ENCODE results near the gene SFMBT1. TPM values are rescaled to one million over a fixed set of nuclear protein-coding genes. Genes with fewer than 3 reads are reported as not detected.

Gene SFMBT1
- total and polyA plus RNA-seq, 2 experiments from 2014 or later, result 8.5 to 18.1 TPM

GRCh38 chr3:52870471-52870870 is 175.4 kb downstream of the SFMBT1 start:
- Histone ChIP-seq H3K4me2 (no peak overlapping the region), H3K4me3 (no peak overlapping the region), H3K36me3 (replicated peaks; ENCODE audit: insufficient read depth, low read depth) (no peaks in the 10 kb centered on the region), H2AFZ (no peak overlapping the region), H4K20me1 (ENCODE audit: insufficient read depth, poor library complexity, severe bottlenecking) (no peaks in the 10 kb centered on the region), H3K9me2 (replicated peaks; ENCODE audit: insufficient read depth) (no peaks in the 10 kb centered on the region), H3K4me1 (ENCODE audit: insufficient read depth) (no peaks in the 10 kb centered on the region), H3K79me2 (peaks cover 22% of the 10 kb centered on the region), H3K27ac (no peak overlapping the region), H3K9me3 (ENCODE audit: low read depth) (no peaks in the 10 kb centered on the region), H3K27me3 (no peaks in the 10 kb centered on the region)
- TF ChIP-seq EZH2phosphoT487 (IDR thresholded peaks at IDR 0.05; ENCODE audit: low read depth, severe bottlenecking, unreplicated experiment) (no peak), EZH2 (IDR thresholded peaks at IDR 0.05; ENCODE audit: borderline replicate concordance) (no peak), CTCF (IDR thresholded peaks at IDR 0.05; ENCODE audit: poor library complexity) (no peak)
- WGBS (ENCODE audit: low lambda C conversion rate, missing lambda C conversion rate), result 98% methylated on average over 10 of the region's 10 CpGs
- DNase-seq (ENCODE audit: low spot score), result no peak

- Histone ChIP-seq H3K9me3 (ENCODE audit: low read depth) (no peaks in the 10 kb centered on the region), H3K4me1 (ENCODE audit: insufficient read depth) (no peaks in the 10 kb centered on the region), H3K36me3 (replicated peaks; ENCODE audit: insufficient read depth, low read depth) (no peaks in the 10 kb centered on the region), H4K20me1 (ENCODE audit: insufficient read depth, poor library complexity, severe bottlenecking) (no peaks in the 10 kb centered on the region), H2AFZ (no peak overlapping the region), H3K4me3 (no peak overlapping the region), H3K79me2 (no peaks in the 10 kb centered on the region), H3K4me2 (no peak overlapping the region), H3K9me2 (replicated peaks; ENCODE audit: insufficient read depth) (no peaks in the 10 kb centered on the region), H3K27me3 (no peaks in the 10 kb centered on the region), H3K27ac (no peak overlapping the region)
- 96% methylated on average over 12 of the region's 12 CpGs for WGBS (ENCODE audit: low lambda C conversion rate, missing lambda C conversion rate)
- TF ChIP-seq EZH2 (IDR thresholded peaks at IDR 0.05; ENCODE audit: borderline replicate concordance) (no peak), EZH2phosphoT487 (IDR thresholded peaks at IDR 0.05; ENCODE audit: low read depth, severe bottlenecking, unreplicated experiment) (no peak), CTCF (IDR thresholded peaks at IDR 0.05; ENCODE audit: poor library complexity) (no peak)
- DNase-seq (ENCODE audit: low spot score), result no peak
Measured at GRCh38 chr3:52866427-52866826, 179.4 kb downstream of the SFMBT1 start.

GRCh38 chr3:52865994-52866393 is 179.9 kb downstream of the SFMBT1 start:
- DNase-seq (ENCODE audit: low spot score), result no peak
- Histone ChIP-seq H4K20me1 (ENCODE audit: insufficient read depth, poor library complexity, severe bottlenecking) (no peaks in the 10 kb centered on the region), H3K4me1 (ENCODE audit: insufficient read depth) (no peaks in the 10 kb centered on the region), H2AFZ (no peak overlapping the region), H3K9me2 (replicated peaks; ENCODE audit: insufficient read depth) (no peaks in the 10 kb centered on the region), H3K27me3 (no peaks in the 10 kb centered on the region), H3K9me3 (ENCODE audit: low read depth) (no peaks in the 10 kb centered on the region), H3K79me2 (no peaks in the 10 kb centered on the region), H3K27ac (no peak overlapping the region), H3K4me2 (no peak overlapping the region), H3K4me3 (no peak overlapping the region), H3K36me3 (replicated peaks; ENCODE audit: insufficient read depth, low read depth) (no peaks in the 10 kb centered on the region)
- 97% methylated on average over 13 of the region's 13 CpGs for WGBS (ENCODE audit: low lambda C conversion rate, missing lambda C conversion rate)
- TF ChIP-seq EZH2 (IDR thresholded peaks at IDR 0.05; ENCODE audit: borderline replicate concordance) (no peak), CTCF (IDR thresholded peaks at IDR 0.05; ENCODE audit: poor library complexity) (no peak), EZH2phosphoT487 (IDR thresholded peaks at IDR 0.05; ENCODE audit: low read depth, severe bottlenecking, unreplicated experiment) (no peak)

- no peak for TF ChIP-seq CTCF (IDR thresholded peaks at IDR 0.05; ENCODE audit: poor library complexity)
- no peak for TF ChIP-seq EZH2phosphoT487 (IDR thresholded peaks at IDR 0.05; ENCODE audit: low read depth, severe bottlenecking, unreplicated experiment)
- TF ChIP-seq EZH2 (IDR thresholded peaks at IDR 0.05; ENCODE audit: borderline replicate concordance), result no peak
- no peaks in the 10 kb centered on the region for H3K4me1 ChIP-seq (ENCODE audit: insufficient read depth)
- H3K79me2 ChIP-seq, result no peaks in the 10 kb centered on the region
- no peak for DNase-seq (ENCODE audit: low spot score)
- H3K36me3 ChIP-seq (replicated peaks; ENCODE audit: insufficient read depth, low read depth), result no peaks in the 10 kb centered on the region
- no peak overlapping the region for H3K4me3 ChIP-seq
- no peaks in the 10 kb centered on the region for H3K27me3 ChIP-seq
- H4K20me1 ChIP-seq (ENCODE audit: insufficient read depth, poor library complexity, severe bottlenecking), result no peaks in the 10 kb centered on the region
- no peaks in the 10 kb centered on the region for H3K9me3 ChIP-seq (ENCODE audit: low read depth)
- no peak overlapping the region for H3K4me2 ChIP-seq
- no peak overlapping the region for H2AFZ ChIP-seq
- no peak overlapping the region for H3K27ac ChIP-seq
- WGBS (ENCODE audit: low lambda C conversion rate, missing lambda C conversion rate), result 95% methylated on average over 8 of the region's 8 CpGs
- H3K9me2 ChIP-seq (replicated peaks; ENCODE audit: insufficient read depth), result no peaks in the 10 kb centered on the region
Measured at GRCh38 chr3:52860424-52860768, 185.5 kb downstream of the SFMBT1 start.

All from hepatocyte (in vitro differentiated cells).